Upper lobe of right lung (tissue), 1 donor: ENCODE measurements around the gene DNAJC4. TPM values are rescaled to one million over a fixed set of nuclear protein-coding genes. Genes with fewer than 3 reads are reported as not detected.

Experiments used
- ATAC-seq: fragments of 200-7000 bp; cut with Tn5 transposase; one replicate; pipeline ENCODE4 v1.9.1; 2020; ENCODE audit warnings: mild to moderate bottlenecking, moderate library complexity
- DNase-seq: peaks from one replicate; pipeline ENCODE4 v3.0.0-alpha.2; 2020
- H3K27ac ChIP-seq: fragments of 200-600 bp; one replicate; pipeline ENCODE4 v1.8.0; 2022
- H3K27me3 ChIP-seq: fragments of 200-600 bp; one replicate; pipeline ENCODE4 v1.8.0; 2022; ENCODE audit warnings: mild to moderate bottlenecking
- H3K36me3 ChIP-seq: fragments of 200-600 bp; one replicate; pipeline ENCODE4 v1.8.0; 2022
- H3K4me1 ChIP-seq: fragments of 200-600 bp; one replicate; pipeline ENCODE4 v1.8.0; 2022
- H3K4me3 ChIP-seq: fragments of 200-600 bp; one replicate; pipeline ENCODE4 v1.8.0; 2022; ENCODE audit warnings: mild to moderate bottlenecking
- H3K9me3 ChIP-seq: fragments of 200-600 bp; one replicate; pipeline ENCODE4 v1.8.0; 2022
- intact Hi-C: fragments of 100-400 bp; cut with DNase I; formaldehyde crosslinking; loops from one replicate; pipeline ENCODE4 v1.11.0; 2022
- total RNA-seq: library from RNA; stranded (reverse); fragmentation: NEBNext Ultra II Directional; extraction: Animal tissue kit (Norgen Biotek cat#: 25700); gene quantifications from one replicate; pipeline ENCODE4 v1.2.1, GENCODE V29; 2021
- TF ChIP-seq, protein P1 (sequence below): fragments of 200-600 bp; IDR thresholded peaks from one replicate; pipeline ENCODE4 v1.8.0; 2022; ENCODE audit warnings: antibody characterized with exemption
- donor health status: DM: no; HTN: yes; CAD: no; lungs with severe emphysema.

Gene DNAJC4
- total RNA-seq, 1 donor from 2014 or later = 36.4 TPM

DNA sequence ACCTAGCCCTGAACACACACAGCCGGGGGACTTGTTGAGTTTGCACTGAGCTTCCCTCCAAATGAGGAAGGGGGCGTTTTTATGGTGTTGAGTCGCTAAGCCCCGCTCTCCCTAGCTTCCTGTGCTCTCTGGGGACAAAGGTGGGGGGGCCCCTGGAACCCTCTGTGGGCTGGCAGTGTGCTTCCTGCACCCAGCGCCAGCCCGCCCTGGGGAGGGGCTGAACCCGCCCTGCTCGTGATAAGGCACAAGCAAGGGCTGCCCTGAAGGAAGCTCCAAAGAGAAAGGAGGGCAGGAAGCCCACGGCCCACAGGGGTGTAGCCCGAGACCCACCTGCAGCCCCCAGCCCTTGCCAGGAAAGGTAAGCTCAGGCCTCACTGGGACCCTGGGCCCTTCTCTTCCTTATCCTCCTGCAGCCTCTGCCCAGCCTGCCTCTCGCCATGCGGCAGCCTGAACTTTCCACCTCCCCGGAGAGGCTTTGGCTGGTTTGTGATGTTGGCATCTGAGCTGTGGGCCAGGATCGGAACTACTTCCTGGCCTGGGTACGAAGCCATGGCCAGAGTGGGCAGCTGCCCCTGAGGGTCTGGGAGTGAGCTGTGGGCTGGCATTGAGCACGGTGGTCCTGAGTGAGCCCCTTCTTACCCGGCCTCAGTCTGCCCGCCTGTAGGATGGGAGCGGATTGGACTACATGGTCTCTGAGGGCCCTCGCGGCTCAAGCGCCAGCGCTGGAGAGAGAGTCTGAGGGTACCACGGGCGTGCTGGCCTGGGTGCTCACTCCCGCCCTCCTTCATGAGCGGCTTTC lies 23.7 kb upstream of the DNAJC4 start, which contains the start of gene FERMT3:
Gene FERMT3, plus strand, starts transcription at position 265 of the 799 bp plus-strand sequence. CDS start 644 bp downstream, outside the sequence.
- peak; percentile 69 for ATAC-seq
- H3K27me3 ChIP-seq = no peaks in the 10 kb centered on the region
- no peaks in the 10 kb centered on the region for H3K9me3 ChIP-seq
- peak; percentile 88 for DNase-seq
- H3K27ac ChIP-seq = peak within 1 kb of the TSS; percentile 88
- TF ChIP-seq, protein P1, sequence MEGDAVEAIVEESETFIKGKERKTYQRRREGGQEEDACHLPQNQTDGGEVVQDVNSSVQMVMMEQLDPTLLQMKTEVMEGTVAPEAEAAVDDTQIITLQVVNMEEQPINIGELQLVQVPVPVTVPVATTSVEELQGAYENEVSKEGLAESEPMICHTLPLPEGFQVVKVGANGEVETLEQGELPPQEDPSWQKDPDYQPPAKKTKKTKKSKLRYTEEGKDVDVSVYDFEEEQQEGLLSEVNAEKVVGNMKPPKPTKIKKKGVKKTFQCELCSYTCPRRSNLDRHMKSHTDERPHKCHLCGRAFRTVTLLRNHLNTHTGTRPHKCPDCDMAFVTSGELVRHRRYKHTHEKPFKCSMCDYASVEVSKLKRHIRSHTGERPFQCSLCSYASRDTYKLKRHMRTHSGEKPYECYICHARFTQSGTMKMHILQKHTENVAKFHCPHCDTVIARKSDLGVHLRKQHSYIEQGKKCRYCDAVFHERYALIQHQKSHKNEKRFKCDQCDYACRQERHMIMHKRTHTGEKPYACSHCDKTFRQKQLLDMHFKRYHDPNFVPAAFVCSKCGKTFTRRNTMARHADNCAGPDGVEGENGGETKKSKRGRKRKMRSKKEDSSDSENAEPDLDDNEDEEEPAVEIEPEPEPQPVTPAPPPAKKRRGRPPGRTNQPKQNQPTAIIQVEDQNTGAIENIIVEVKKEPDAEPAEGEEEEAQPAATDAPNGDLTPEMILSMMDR = no peak
- H3K4me1 ChIP-seq = peaks cover 47% of the 10 kb centered on the region
- peaks cover 28% of the 10 kb centered on the region for H3K36me3 ChIP-seq
- intact Hi-C loops = no loop called here
- H3K4me3 ChIP-seq = peak within 1 kb of the TSS; percentile 54

DNA sequence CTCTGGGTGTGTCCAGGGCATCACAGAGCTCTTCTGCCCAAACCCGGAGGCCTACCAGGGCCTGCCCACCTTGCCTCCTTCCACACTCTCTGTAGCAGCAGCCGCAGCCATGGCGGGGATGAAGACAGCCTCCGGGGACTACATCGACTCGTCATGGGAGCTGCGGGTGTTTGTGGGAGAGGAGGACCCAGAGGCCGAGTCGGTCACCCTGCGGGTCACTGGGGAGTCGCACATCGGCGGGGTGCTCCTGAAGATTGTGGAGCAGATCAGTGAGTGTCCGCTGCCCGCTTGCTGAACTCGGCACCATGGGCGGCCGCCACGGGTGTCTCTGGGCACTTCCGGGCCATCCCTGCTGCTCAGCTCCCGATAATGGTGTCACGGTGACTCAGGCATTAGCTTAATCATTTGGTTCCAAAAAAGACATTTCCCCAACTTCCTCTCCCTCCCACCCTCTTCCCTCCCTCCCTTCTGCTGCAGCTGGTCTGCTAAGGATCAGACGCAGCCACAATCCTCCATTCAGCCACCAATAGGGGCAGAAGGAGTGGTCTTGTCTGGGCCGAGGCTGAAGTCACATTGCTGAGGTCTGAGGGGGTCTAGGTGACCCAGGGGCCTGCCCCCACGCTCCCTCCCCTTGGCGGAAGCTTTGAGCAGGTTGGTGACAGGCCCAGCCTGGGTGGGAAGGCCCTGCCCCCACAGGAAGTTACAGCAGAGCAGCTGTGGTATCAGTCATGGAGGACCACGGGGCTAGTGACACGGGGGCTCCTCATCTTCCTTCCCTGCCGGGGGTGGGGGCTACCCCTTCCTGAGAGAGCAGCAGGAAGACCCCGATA lies 22.9 kb upstream of the DNAJC4 start:
- Histone ChIP-seq H3K9me3 (no peaks in the 10 kb centered on the region), H3K36me3 (peaks cover 25% of the 10 kb centered on the region), H3K27me3 (no peaks in the 10 kb centered on the region), H3K4me3 (peak overlapping the region; percentile 54), H3K27ac (peak overlapping the region; percentile 88), H3K4me1 (peaks cover 47% of the 10 kb centered on the region)
- peak; percentile 83 for DNase-seq
- intact Hi-C loops = no loop called here
- TF ChIP-seq, protein P1 = no peak
- peak; percentile 60 for ATAC-seq

DNA sequence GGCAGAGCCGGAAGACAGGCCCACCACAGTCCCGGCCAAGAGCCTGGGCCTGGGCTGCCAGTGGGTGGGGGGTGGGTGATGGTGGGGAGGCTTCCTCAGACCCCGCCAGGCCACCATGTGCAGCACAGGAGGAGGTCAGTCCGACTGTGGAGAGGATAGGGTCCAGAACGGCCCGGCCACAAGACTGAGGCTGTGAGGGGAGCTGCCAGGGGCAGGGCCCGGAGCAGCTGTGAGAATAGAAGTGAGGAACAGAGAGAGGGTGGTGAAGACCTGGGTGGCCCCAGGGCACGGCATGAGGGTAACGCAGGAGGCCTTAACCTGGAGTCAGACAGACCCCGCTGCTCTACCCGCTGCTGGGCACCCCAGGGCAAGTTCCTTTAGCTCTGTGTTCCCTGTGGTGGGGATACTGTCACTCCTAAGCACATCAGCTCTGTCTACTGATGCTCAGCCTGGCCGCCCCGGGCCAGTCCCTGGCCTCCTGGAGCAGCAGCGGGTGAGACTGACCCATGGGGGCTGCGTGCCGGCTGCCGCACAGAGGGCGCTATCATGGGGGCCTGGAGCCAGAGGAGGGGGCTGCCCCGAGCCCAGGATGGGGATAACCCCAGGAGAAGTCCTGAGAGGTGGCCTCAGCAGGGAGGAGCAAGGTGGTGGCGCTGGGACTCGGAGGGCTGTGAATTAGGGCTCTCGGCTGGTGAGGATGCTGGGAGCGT lies 22.1 kb upstream of the DNAJC4 start:
- ATAC-seq (no peak), DNase-seq (no peak)

DNA sequence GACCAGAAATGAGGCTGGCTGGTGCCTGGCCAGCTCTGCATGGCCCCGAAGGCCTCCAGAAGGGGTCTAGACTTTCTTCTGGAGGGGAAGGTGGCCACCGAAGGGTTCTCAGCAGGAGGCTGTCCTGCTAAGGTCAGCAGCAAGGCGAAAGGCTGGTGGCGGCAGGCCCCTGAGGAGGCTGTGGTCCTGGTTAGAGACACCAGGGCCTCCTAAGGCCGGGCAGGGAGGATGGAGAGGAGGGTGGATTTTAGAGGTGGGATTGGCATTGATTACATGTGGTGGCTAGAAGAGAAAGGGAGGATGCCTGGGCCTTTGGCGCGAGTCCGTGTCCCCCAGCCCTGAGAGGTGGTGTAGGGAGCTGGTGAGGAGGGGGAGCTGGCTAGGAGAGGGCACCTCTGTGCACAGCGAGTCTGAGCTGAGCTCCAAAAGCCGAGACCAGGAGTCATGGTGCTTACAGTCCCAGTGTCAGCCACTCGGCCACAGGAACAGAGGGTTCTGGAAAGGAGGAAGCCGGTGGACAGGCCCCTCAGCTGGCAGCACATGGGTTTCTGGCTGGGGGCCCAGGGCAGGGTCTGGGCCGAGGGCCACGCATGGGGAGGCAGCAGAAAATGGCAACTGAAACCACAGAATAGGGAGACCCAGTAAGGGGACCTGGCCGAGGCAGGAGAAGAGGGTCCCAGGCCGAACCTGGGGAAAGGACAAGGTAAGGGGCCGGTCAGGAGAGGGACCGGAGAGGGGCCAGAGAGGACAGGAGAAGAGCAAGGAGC lies 21.4 kb upstream of the DNAJC4 start:
- H3K4me1 ChIP-seq = peaks cover 47% of the 10 kb centered on the region
- H3K4me3 ChIP-seq = no peak overlapping the region
- H3K9me3 ChIP-seq = no peaks in the 10 kb centered on the region
- TF ChIP-seq, protein P1 = no peak
- peaks cover 10% of the 10 kb centered on the region for H3K36me3 ChIP-seq
- peak overlapping the region; percentile 17 for H3K27ac ChIP-seq
- intact Hi-C loops = no loop called here
- DNase-seq (peak; percentile 63), ATAC-seq (no peak)
- H3K27me3 ChIP-seq = no peaks in the 10 kb centered on the region

More for the DNA sequence above, 22.1 kb upstream of the DNAJC4 start:
- Histone ChIP-seq H3K4me1 (peaks cover 47% of the 10 kb centered on the region), H3K27me3 (no peaks in the 10 kb centered on the region), H3K9me3 (no peaks in the 10 kb centered on the region), H3K27ac (peak overlapping the region; percentile 88), H3K36me3 (peaks cover 17% of the 10 kb centered on the region), H3K4me3 (peak overlapping the region; percentile 54)
- intact Hi-C loops = no loop called here
- TF ChIP-seq, protein P1 = no peak

DNA sequence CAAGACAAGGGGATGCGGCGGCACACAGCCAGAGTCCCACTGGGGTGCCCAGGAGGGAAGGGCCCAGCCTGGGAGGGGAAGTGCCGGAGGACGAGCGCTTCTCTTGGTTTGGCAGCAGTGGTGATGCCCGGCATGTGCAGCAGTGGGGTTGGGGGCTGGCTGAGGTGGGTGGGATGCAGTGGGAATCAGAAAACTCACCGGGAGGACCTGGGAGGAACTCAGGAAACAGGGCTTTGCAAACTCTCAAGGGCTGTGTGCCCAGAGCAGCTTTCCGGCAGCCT lies 20.8 kb upstream of the DNAJC4 start:
- TF ChIP-seq, protein P1 = no peak
- intact Hi-C loops = no loop called here
- Histone ChIP-seq H3K9me3 (no peaks in the 10 kb centered on the region), H3K4me1 (peaks cover 42% of the 10 kb centered on the region), H3K27ac (no peak overlapping the region), H3K36me3 (peaks cover 7% of the 10 kb centered on the region), H3K4me3 (no peak overlapping the region), H3K27me3 (no peaks in the 10 kb centered on the region)
- no peak for ATAC-seq
- DNase-seq = peak; percentile 65
